NK-92 (cell line): ENCODE data around the gene ATG4A.

ENCODE experiments used
- DNase-seq: peaks from one replicate; lab custom pipeline; 2025; ENCODE audit not compliant: unreplicated experiment; lab: John Stamatoyannopoulos, UW

The ATG4A gene

DNA sequence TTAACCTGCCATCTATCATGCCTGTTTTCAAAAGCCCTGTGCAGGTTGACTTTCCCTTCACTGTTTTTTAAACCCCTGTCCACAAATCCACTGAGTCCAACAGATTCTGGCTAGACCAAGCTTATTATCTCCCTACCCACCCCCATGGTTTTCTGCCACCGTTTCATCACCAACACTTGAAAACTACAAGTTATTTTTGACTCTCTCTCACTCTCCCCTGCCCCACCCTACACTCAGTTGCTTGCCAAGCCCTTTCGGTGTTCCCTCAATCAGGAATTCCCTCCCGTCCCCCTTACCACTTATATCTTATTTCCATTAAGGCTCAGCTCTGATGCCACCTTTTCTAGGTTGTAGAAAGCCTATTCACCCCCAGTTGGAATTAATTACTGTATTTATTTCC is 29.7 kb downstream of the ATG4A start:
- DNase-seq, result no peak

GRCh38 chrX:108122748-108123147 is 31.2 kb downstream of the ATG4A start:
- DNase-seq, result no peak

- no peak for DNase-seq
Observed at GRCh38 chrX:108123591-108124366, 32.2 kb downstream of the ATG4A start.

- no peak for DNase-seq
Observed at GRCh38 chrX:108126661-108127060, 35.1 kb downstream of the ATG4A start.

- DNase-seq, result no peak
Observed at GRCh38 chrX:108127152-108127551, 35.6 kb downstream of the ATG4A start.

- no peak for DNase-seq
Observed at GRCh38 chrX:108130889-108131288, 39.3 kb downstream of the ATG4A start.

DNA sequence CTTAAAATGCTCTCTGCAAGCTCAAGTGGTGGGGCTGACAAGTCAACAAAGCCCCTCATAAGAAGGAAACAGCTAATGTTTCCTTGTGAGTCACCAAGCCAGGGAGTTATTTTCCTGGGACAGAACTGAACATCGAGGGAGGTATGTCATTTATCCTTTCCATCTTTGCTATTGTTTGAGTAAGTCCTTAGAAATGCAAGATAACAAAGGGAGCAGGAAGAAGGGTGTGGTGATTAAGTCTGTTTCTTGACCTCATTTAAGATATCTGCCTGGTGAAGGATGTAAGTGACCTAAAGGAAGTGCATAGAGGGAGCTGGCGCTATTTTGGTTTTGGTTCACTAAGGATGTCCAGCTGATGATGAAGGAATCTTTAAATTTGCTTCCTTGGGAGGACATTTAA is 39.9 kb downstream of the ATG4A start:
- DNase-seq, result no peak

DNA sequence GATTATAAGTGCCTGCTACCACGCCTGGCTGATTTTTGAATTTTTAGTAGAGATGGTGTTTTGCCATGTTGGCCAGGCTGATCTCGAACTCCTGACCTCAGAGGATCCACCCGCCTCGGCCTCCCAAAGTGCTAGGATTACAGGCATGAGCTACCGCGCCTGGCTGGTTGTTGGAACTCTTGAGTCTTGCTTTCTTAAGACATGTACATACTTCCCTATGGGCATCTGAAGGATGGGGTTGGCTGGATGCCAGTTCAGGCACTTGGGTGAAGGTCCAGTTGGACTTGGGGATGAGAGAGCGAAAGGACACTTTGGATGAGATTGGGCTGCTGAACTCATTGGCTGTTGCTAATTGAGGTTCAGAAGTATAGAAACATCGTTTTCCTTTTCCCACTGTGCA is 40.5 kb downstream of the ATG4A start:
- DNase-seq, result no peak

DNA sequence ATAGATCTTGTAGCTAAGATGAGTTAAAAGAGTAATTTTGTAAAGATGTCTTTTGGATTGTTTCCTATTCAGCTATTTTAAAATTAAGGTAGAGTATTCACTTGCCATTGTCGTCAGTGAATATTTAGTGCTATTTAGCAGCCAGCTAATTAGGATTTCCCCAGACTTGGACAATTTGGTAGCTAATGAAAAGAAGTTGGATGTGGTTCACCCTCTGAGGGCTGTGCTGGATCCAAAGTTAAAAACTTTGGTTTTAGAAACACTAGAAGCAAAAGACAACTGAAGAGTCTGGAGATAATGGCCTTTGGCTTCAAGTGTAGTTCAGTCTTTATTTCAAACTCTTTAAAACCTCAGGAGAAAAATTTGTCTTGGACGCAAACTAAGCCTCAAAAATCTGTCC is 41.3 kb downstream of the ATG4A start:
- no peak for DNase-seq

- no peak for DNase-seq
Observed at GRCh38 chrX:108134724-108135123, 43.1 kb downstream of the ATG4A start.

DNA sequence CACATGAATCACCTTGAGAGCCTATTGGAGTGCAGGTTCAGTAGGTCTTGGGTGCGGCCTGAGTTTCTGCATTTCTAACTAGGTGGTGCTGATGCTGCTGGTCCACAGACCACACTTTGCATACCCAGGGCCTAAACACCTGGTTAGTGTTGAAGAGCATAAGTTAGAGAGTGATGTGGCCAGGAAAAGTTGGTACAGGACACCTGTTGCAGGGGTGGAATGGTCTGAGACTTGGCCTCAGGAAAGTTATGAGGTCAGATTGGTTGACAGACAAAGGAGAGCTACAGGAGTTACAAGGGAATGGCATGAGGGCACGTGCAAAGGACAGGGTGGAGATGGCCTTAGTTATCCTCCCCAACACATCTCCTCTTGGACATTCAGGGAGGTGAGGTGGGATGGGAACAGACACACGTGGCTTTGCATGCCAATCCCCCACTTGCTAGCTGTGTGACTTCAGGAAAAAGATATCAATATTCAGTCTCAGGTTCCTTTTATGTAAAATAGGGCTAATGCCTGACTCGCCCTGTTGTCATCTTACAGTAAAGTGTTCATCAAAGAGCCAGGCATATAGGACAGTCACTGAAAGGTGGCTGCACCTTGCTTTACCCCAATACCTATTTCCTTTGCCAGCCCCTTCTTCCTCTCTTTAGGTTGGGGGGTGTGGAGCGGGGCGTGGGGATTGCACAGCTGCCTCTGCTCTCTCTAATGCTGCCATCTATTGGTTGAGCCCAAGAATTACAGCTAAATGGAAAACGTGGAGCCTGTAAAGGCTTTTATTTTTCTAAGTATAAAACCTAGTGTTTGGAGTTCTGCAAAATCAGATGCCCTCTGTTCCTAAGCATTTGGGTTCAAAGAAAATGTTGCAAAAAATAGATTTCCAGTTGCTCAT is 47.5 kb downstream of the ATG4A start:
- no peak for DNase-seq

DNA sequence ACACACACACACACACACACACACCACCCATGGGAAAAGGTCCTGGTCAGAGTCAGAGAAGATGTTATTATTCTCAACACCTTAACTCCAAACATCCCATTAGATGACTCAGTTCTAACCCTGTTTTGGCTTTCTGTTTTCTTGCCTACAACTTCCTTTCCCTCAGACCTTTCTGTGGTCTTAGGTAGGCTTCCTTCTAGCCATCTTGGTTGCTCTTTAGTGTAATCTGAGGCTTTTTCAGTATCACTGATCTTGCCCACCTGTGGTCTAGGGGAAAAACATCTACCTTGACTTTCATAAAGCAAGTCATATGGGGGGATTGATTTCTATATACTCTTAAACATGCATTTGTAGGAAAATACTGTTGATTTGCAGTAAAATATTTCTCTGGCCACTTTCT is 56.9 kb downstream of the ATG4A start:
- DNase-seq, result no peak

GRCh38 chrX:108156082-108156481 is 64.5 kb downstream of the ATG4A start:
- no peak for DNase-seq

GRCh38 chrX:108156934-108157466 is 65.4 kb downstream of the ATG4A start:
- DNase-seq, result no peak

- no peak for DNase-seq
Observed at GRCh38 chrX:108157628-108158027, 66.0 kb downstream of the ATG4A start.

- DNase-seq, result no peak
Observed at GRCh38 chrX:108159028-108159670, 67.6 kb downstream of the ATG4A start.

DNA sequence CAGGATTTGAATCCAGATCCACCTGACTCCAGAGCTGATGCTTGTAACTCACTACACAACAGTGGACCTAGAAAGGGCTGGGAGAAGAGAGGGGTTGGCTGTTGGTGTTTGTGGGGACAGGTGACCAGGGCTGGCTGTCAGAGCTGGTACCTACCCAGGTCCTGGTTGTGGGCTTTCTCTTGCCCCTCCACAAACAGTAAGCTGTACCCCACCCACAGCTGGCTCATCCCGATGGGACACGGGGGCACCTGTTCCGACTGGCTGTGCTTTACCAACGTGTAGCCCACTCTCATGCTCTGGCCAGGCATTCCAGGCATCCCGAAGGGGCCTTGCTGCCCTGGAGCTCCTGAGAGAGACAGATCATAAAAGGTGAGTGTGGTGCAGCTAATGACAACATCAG is 68.7 kb downstream of the ATG4A start:
- DNase-seq, result no peak

- no peak for DNase-seq
Observed at GRCh38 chrX:108162265-108162664, 70.7 kb downstream of the ATG4A start.

GRCh38 chrX:108163333-108164082 is 71.9 kb downstream of the ATG4A start:
- DNase-seq, result no peak

DNA sequence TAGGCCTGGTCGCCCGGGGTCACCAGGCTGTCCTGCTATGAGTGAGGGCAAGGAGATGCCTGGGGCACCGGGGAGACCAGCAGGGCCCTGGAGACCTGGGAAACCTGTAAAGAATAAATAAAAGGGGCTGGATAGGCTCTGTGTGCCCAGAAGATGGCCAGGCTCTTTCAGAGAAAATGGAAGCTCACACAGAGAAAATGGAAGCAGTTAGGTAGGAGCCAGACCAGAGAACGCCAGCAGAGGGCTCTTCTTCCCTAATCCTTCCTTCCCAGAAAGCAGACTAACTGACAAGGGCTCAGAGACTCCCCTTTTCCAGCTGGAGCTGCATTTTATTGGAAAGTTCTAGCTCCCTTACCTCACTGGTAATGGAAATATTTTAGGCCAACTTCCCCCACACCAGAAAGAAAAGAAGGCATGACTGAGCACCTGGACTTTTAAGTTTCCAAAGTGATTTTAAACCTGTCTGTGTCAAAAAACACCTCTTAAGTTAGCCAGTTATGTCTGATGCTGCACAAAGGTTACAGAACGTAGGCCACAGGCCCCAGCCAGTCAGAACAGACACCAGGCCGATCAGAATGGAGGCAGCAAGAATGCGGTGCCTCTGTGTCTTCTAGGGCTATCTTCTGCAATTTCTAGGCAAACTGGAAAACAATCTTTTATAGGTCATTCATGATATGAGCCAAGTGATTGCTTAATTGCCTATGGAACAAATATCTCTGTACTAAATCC is 74.0 kb downstream of the ATG4A start:
- DNase-seq, result no peak
